ENCODE data around the gene IL21R.

IL21R gene

GRCh38 chr16:27398894-27399853, 2.8 kb upstream of the IL21R start:
- TF ChIP-seq, protein P1, sequence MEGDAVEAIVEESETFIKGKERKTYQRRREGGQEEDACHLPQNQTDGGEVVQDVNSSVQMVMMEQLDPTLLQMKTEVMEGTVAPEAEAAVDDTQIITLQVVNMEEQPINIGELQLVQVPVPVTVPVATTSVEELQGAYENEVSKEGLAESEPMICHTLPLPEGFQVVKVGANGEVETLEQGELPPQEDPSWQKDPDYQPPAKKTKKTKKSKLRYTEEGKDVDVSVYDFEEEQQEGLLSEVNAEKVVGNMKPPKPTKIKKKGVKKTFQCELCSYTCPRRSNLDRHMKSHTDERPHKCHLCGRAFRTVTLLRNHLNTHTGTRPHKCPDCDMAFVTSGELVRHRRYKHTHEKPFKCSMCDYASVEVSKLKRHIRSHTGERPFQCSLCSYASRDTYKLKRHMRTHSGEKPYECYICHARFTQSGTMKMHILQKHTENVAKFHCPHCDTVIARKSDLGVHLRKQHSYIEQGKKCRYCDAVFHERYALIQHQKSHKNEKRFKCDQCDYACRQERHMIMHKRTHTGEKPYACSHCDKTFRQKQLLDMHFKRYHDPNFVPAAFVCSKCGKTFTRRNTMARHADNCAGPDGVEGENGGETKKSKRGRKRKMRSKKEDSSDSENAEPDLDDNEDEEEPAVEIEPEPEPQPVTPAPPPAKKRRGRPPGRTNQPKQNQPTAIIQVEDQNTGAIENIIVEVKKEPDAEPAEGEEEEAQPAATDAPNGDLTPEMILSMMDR (IDR thresholded peaks at IDR 0.05): no peak
- Histone ChIP-seq H3K4me3 (ENCODE audit: low read depth in 1 of 2, low read length in 1 of 2) (no peak overlapping the region), H3K27me3 (peaks cover 29% of the 10 kb centered on the region), H3K4me1 (ENCODE audit: control insufficient read depth in 1 of 2, insufficient read depth in 1 of 2, low read depth in 1 of 2, low read length in 1 of 2) (peaks cover 5 to 15% of the 10 kb centered on the region in 2 experiments), H3K36me3 (no peaks in the 10 kb centered on the region), H3K27ac (no peak overlapping the region), H3K9me3 (no peaks in the 10 kb centered on the region)

DNA sequence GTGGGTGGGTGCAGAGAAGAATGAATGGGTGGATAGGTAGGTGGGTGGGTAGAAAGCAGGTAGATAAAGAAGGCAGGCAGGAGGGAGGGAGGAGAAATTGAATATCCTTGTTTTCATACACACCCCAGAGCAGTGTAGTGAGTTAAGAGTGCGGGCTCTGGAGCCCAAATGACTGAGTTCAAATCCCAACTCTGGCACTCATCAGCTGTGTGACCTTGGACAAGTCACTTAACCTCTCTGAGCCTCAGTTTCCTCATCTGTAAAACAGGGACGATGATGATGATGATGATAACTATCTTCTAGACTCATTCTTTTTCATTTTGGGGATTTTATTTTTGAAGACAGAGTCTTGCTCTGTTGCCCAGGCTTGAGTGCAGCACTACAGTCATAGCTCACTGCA, 2.0 kb upstream of the IL21R start:
- TF ChIP-seq, protein P1 (IDR thresholded peaks at IDR 0.05): no peak
- no peak overlapping the region for H3K27ac ChIP-seq
- H3K27me3 ChIP-seq: peaks cover 29% of the 10 kb centered on the region
- no peaks in the 10 kb centered on the region for H3K9me3 ChIP-seq
- H3K36me3 ChIP-seq: no peaks in the 10 kb centered on the region
- H3K4me1 ChIP-seq (ENCODE audit: control insufficient read depth in 1 of 2, insufficient read depth in 1 of 2, low read depth in 1 of 2, low read length in 1 of 2): peaks cover 5 to 15% of the 10 kb centered on the region in 2 experiments
- H3K4me3 ChIP-seq (ENCODE audit: low read depth in 1 of 2, low read length in 1 of 2): no peak overlapping the region

DNA sequence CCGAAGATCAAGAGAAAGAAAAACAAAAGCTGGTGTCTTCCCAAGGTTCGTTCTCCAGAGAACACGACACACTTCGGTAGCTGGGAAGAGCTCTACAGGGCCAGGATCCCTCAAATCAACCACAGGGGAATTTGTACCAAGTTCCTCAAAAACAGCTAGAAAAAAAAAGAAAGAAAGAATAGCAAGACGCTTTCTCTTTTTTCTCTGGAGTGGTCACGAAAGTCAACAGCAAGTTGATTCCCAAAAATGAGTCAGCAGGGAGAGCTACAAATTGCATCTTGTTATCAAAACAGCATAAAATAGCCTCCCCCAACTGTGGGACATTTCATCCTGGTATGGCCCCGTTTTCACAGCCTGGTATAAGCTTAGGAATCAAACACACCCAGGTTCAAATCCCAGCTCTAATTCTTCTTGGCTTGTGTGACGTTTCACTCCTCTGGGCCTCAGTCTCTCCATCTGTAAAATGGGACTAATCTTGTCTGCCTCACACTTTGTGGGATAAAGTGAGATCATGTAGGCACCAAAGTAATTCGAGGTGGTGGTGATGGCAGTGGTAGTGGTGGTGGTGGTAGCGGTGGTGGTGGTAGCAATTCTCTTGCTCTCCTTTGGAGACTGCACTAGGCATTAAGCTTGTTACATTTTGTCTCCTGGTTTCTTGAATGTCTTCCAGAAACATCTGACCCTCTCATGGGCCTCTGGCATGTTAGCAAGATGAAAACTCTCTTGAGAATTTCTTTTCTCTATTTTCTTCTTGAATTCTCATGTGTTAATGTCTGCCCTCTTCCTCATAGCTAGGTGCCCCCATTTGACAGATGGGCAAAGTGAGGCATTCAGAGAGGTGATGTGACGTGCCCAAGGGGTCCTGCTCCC, 988 bp upstream of the IL21R start:
- no peaks in the 10 kb centered on the region for H3K36me3 ChIP-seq
- H3K4me3 ChIP-seq (ENCODE audit: low read depth in 1 of 2, low read length in 1 of 2): no peak overlapping the region
- TF ChIP-seq, protein P1 (IDR thresholded peaks at IDR 0.05): no peak
- H3K27me3 ChIP-seq: peaks cover 29% of the 10 kb centered on the region
- no peaks in the 10 kb centered on the region for H3K9me3 ChIP-seq
- H3K4me1 ChIP-seq (ENCODE audit: control insufficient read depth in 1 of 2, insufficient read depth in 1 of 2, low read depth in 1 of 2, low read length in 1 of 2): peaks cover 5 to 15% of the 10 kb centered on the region in 2 experiments
- H3K27ac ChIP-seq: no peak overlapping the region

DNA sequence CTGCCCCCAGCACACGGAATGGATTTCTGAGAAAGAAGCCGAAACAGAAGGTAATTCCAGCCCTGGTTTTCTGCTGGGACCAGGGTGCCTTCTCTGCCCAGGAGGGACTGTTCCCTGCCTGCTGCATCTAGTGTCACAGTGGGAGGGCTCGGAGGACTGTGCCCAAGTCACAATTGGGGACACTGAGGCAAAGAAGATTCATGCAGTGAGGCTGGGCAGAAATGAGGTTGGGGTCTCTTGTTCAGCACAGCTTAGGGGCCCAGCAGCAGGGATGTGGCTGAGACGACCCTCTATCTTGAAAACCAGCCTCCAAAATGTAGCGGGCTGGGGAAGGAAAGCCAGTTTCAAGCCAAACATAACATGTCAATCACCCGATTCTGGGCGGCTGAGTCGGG, 592 bp downstream of the IL21R start:
- H3K27ac ChIP-seq: no peak overlapping the region
- no peaks in the 10 kb centered on the region for H3K36me3 ChIP-seq
- peaks cover 29% of the 10 kb centered on the region for H3K27me3 ChIP-seq
- H3K4me1 ChIP-seq (ENCODE audit: control insufficient read depth in 1 of 2, insufficient read depth in 1 of 2, low read depth in 1 of 2, low read length in 1 of 2): peaks cover 5 to 15% of the 10 kb centered on the region in 2 experiments
- no peaks in the 10 kb centered on the region for H3K9me3 ChIP-seq
- no peak overlapping the region for H3K4me3 ChIP-seq (ENCODE audit: low read depth in 1 of 2, low read length in 1 of 2)
- TF ChIP-seq, protein P1 (IDR thresholded peaks at IDR 0.05): no peak

DNA sequence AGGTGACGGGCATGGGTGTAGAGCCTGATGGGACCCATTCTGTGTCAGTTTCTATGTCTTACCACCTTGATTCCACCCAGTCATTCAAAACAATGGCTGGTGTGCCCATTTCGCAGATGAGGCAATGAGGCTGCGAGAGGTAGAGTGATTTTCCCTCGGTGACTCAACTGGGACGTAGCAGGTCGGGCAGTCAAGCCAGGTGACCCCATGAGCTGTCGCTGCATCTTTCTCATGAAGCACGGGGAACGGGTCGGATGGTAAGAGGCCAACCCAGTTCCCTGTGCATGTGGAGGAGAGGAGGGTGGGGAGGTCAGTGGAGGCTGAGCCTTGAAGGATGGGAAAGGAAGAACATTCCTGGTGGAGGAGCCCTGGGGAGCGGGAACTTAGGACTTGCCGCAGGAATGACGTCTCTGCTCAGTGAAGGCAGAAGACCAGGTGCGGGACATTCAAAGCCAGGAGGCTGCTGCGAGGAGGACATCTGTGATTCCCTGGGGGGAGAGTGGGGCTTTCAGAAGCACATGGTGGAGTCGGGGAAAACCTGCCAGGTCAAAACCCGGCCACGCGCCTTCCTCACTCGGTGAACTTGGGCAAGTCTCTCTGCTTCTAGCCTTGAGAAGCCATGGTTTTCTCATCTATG, 1.1 kb downstream of the IL21R start:
- Histone ChIP-seq H3K4me1 (ENCODE audit: control insufficient read depth in 1 of 2, insufficient read depth in 1 of 2, low read depth in 1 of 2, low read length in 1 of 2) (peaks cover 5 to 15% of the 10 kb centered on the region in 2 experiments), H3K4me3 (ENCODE audit: low read depth in 1 of 2, low read length in 1 of 2) (no peak overlapping the region), H3K27ac (no peak overlapping the region), H3K9me3 (no peaks in the 10 kb centered on the region), H3K27me3 (peaks cover 29% of the 10 kb centered on the region), H3K36me3 (no peaks in the 10 kb centered on the region)
- TF ChIP-seq, protein P1 (IDR thresholded peaks at IDR 0.05): no peak

All from neutrophil (primary cell).